Renal pelvis (tissue), 4 donors: ENCODE results near the gene PHF1. TPM values are rescaled to one million over a fixed set of nuclear protein-coding genes. Genes with fewer than 3 reads are reported as not detected.
A peak's percentile ranks its signal among the peaks of the same experiment; 100 is the strongest.

Experiments used
- DNase-seq: peaks from one replicate; pipeline ENCODE4 v3.0.0-alpha.2; 2013
- polyA plus RNA-seq, 3 donors: library from polyadenylated mRNA; unstranded; fragments of 120-200 nt; gene quantifications; one replicate each; pipeline ENCODE4 v1.2.1, GENCODE V29; 2013; ENCODE audit not compliant: insufficient read length in 3 of 3

PHF1 gene
- polyA plus RNA-seq, 3 donors: 68.7 to 82.5 (median 74.8) TPM

DNA sequence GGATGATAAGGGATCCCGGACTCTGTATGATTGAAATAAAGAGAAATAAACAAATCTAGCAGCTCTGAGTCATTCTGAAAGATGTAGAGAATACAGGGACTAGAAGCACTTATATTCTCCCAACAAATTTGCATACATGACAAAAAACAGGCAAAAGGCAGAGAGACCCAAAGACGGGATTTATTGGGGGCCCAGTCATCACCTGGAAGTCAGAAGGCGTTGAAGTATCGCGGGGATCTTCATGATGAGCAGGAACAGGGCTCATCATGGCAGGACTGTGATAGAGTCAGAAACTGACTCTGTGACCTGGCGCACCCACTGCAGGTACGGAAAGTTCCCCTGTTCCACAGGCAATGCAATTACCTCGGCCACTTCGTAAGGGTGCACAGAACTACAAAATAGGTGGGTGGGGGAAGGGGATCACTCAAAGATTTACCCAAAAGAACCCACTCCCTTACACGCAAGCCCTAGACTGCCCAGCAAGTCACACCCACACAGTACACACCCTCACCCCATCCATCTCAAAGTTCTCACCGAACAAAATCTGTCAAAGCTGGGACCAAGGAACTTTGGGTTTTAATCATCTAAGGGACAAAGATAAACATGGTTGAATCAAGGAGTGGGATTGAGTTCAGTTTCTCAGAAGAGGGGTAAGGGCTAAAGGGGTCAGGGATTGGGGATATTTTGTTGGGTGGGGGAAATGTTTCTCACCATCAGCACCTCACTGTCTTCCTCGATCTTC lies 5.7 kb downstream of the PHF1 start:
- DNase-seq: no peak

DNA sequence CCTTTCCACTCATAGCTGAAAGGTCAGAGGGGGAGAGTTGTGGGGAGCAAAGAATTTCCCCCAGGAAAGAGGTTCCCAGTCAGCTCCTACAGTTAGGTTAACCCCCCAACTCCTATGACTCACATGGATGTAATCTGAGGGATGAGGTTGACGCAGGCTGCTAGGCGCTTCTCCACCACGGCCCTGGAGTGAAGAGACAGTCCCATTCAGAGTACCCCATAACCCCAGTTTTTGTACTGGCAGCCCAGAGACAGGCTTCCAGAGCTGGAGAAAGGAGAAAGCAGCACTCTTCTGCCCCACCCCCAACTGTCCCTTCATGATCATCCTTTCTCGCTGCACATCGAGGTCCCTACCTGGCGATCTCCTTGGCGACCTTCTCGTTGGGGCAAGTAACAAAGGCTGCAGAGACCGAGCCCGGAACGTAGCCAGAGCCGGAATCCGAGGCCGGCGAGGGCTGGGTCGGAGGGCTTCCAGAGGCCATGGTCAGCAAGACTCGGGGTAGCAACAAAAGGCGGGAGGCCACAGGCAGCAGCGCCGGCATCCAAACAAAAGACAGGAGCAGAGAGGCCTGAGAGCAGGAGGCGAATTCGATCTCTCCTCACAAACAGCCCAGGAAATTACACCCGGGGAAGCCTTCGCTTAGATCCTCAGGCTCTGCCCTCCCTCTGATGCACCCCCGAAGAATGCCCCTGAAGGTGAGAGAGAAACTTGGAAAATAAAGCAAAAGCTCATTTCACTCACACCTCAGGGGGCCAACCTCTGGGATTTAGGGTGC lies 6.5 kb downstream of the PHF1 start:
- no peak for DNase-seq

DNA sequence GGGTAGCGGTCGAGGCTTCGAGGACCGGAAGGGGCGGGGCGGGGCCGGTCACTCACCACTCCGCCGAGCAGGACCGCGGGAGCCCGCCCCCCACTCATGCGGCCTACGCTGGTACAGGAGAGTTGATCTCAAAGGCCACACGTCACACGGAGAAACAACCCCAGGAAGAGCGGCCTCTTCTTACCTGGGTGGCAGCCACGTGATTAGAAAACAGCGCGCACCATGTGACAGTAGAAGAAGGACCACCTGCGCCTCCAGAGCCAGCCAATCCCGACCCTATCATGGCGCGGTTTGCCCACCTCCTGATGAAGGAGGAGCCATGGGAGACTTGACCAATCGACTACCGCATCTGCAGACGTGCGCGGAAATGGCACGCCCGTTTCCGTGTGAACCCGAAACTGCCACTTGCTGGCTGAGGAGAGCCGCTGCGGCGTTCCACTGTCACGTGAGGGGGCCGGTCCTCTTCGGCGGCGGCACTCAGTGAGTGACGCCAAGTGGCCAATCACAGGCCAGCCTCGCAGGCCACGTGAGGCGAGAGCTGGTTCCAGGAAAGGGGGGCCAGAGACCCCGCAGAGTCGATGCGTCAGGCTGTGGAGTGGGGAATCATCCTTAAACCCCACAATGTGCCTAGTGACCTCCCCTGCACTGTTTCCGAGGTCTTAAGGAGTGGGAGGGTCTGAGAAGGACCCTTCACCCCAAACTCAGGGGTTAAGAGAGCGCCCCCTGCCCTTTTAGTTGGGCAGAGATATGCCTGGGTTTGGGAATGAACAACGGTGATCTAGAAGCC lies 7.3 kb downstream of the PHF1 start, which contains the start of gene CUTA:
TSS of gene CUTA (minus strand) at position 205 of the 787 bp plus-strand sequence. CDS start at position 98, 107 bp downstream.
- DNase-seq: peak; percentile 99

DNA sequence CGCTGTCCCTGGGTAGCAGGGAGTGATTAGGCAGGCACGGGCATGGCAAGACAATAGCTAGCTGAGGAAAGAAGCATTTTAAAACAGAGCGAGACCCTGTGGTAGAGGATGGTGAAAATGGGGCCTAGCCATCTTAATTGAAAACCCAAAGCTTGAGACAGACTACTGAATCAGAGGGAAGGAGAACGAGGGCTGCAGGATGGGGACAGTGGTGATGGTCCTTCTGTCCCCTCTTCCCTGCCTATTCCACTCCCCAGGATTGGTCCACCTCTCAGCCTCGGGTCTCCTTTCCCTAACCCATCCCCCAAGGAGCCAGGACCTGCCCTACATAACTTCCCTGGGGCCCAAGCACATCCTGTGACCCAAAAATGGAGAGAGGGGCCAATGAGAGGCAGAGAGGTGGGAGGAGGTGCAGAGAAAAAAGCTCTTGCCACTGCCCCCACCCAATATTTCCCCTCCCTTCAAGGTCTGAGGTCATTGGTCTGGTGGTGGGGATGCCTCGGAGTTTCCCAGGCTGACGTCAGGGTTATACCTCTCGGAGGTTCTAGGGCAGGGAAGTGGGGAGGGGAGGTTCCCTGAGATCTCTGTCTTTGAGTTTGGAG lies 8.0 kb downstream of the PHF1 start:
- DNase-seq: no peak

DNA sequence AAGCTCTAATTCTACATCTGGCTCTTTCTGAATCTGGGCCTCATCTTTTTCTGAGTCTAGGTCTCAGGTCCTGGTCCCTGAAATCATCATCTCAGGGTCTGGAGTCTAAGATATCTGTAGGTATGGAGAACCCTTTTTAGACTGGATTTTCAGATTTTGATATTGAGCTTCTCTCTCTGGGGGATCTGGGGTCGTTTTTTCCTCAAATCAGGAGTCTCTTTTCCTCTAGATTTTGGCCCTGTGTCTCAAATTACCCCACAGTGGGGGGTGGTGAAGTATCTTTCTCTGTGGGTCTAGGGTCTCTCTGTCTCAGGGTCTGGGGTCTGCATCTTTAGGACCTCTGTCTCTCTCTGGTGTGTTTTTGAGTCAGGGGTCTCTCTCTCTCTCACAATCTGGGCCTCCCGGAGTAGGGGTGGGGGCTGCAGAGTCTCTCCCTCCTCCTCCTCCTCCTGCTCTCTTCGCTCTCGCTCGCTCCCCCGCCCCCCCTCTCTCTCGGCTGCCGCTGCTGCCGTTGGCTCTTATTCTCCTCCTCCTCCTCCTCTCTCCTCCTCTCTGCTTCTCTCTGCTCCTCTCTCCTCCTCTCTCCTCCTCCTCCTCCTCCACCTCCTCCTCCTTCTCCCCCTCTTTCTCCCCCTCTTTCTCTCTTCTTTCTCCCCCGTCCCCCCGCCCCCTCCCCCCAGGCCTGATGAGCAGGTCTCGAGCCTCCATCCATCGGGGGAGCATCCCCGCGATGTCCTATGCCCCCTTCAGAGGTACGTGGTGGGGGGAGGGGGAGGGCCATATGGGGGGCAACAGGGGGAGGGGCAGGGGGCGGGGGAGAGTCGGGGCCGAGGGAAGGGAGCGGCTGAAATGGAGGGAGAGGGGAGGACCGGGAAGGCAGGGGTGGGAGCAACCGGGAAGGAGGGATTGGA lies 9.0 kb downstream of the PHF1 start, which contains the start of gene SYNGAP1:
TSS of gene SYNGAP1 (plus strand) at position 486 of the 911 bp plus-strand sequence. CDS start at position 686, 200 bp downstream.
- DNase-seq: no peak

DNA sequence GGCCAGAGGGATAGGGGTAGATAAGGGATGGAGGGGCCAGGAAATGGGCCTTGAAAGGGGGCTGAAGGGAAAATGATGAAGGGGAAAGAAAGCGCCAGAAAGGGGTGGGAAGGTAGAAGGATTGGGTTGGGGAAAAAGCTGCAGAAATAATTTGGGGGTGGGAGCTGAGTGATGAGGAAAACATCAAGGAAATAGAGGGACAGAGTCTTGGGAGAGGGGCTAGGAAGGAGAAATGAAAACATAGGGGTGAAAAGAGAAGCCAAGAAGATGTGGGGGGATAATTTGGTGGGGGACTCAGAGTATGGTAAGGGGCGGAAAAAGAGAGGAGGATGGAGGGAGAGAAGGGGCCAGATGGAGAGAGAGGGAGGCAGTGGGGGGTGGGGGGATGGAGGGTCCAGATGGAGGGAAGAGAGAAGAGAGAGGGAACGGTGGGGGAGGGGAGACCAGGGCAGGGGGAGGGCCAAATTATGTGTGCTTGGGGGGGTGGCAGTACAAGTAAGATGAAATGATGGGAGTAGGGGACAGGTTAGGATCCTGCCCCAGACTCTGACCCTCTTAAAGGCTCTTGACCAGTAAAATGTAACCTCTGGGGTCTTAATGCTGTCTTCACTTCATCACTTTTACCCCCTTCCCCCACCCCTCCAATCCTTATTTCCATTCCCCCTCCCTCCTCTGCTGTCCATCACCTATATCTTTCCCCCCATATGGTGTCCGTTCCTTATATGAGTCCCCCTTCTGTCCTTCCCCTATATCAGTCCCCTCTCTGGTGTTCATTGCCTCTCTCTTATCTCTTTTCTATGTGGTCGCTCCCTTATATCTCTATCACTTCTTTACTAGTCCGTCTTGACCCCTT lies 9.9 kb downstream of the PHF1 start:
- DNase-seq: no peak

DNA sequence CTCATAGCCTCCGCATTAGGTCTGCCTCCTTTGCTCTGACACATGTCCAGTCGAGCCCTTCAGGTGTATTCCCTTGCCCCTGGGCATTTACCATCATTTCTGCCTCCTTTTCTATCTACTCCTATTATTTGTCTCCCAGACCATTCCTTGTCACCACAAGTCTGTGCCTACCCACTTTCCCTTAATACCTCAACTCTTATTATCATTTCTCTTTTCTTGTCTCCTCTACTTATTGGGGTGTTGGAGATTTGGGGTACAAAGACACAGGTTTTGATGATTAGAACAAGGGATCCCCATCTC lies 10.5 kb downstream of the PHF1 start:
- no peak for DNase-seq

DNA sequence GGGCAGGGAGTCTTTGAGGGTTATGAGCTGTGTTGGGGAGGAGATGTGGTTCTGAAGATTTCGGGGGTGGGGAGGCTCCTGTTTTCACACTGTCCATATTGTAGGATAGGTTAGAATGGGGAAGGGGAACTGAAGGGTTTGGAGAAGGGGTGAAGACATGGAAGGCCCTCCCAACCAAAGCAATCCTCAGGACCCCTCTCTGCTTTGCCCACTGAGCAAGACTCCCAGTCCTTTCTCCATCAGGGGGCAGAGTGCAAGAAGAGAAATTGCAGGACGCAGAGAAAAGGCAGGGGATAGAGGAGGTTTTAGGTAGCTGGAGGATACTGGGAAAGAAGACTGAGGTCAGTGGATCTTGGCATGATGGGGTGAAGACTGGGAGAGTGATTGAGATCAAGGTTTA lies 13.0 kb downstream of the PHF1 start:
- no peak for DNase-seq

DNA sequence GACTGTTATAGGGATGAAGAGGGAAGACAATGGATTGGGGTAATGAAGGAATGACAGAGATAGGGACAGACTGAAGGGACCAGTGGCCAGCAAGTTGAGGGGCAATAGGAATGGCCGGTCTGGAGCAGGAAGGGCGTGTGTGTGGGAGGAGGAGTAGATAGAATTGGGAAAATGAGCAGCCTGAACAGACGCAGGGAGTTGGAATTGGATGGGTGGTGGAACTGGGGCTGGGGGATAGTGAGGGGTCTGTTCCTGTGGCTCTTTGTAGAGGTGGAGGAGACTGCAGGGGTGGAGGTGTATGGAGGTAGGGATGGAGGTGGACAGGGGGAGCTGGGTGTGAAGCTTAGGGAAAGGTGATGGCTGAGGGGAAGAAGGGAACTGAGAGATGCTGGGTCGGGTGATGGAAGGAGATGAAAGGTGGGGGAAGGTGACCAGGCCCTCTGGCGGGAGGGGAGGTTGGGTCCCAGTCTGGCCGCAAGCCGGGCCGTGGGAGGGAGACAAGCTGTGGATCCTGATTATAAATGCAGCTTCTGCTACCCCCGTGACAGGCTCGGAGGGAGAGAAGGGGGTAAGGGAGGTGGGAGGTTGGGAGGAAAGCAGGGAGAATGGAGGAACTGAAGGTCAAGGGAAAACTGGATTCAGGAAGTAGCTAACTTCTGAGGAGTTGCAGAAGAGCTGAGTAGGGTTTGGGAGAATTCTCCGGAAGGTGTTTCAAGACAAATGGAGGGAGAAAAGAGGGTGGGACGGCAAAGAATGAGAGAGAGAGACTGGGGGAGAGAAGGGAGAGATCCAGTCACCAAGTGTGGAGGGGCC lies 14.2 kb downstream of the PHF1 start:
- DNase-seq: no peak

DNA sequence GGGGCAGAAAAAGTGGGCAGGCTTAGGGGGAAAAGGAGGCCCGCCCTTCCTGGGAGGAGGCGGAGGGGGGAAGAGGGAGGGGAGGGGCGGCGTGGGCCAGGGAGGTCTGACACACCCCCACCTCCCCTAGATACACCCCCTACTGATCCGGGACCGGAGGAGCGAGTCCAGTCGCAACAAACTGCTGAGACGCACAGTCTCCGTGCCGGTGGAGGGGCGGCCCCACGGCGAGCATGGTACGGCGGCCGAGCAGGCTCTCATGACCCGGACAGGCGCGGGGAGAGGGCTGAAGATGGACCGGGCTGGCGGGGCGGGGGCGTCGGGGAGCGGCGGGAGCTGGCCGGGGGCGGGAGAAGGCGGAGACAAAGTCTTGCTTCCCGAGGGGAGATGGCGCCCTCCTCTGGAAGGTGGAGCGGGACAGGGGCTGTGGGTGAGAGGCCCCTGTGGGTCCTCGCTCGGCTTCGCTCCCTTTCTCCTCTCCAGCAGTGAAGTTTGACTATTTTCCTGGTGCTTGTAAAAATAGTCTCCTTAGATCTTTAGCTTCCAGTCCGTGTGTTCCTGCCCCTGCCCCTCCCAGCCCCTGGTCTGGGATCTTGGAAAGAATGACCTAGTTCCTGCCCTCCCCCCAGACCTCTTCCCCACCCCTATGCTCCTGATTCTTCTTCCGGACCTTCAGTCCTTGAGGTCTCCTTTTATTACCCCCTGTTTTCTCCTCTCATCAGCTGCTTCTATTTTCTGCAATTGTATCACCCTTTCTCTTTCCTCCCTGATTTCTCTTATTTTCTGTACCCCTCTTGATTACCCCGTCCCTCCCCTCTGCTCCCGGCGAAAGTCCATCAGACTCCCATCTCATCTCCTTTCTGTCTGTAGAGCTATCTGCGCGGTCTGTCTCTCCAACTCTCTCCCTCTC lies 15.1 kb downstream of the PHF1 start:
- DNase-seq: peak; percentile 82

DNA sequence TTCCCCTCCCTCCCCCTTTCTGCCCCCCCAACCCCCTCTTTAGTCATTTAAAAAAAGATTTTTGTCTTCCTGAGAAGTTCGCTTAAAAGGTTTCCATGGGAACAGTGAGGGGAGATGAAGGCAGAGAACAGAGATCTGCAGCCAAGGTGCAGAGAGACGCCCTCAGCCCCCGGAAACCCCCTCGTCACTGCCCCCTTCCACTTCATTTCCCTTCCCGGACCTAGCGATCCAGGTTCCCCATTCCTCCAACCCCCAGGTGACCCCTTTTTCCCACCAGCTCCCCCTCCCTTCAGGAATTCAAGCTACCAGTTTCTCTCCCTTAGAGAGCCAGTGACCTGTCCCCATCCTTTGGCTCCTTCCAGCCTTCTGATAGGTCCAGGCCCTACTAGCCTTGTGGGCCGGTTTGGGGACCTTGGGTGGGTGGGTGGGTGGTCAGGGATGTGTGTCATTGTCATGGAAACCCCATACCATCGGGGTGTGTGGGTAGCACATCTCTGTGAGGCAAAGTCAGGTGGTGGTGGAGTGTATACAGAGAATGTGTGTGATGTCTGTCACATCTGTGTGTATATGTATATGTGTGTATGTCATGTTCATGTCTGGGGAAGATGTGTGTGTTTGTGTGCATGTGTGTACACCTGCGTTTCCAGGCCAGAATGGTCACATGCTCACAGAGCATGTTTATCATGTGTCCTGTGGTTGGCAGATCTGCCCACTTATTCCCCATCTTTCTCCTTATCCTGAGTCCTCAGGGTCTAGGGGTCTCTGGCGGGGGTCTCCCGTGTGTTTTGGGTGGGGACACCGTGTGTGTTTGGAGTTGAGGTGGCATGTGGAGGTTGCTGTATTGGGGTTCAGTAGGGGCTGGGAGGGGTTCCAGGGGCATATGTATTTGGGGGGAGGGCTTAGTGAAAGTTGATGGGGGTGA lies 16.0 kb downstream of the PHF1 start:
- DNase-seq: no peak

DNA sequence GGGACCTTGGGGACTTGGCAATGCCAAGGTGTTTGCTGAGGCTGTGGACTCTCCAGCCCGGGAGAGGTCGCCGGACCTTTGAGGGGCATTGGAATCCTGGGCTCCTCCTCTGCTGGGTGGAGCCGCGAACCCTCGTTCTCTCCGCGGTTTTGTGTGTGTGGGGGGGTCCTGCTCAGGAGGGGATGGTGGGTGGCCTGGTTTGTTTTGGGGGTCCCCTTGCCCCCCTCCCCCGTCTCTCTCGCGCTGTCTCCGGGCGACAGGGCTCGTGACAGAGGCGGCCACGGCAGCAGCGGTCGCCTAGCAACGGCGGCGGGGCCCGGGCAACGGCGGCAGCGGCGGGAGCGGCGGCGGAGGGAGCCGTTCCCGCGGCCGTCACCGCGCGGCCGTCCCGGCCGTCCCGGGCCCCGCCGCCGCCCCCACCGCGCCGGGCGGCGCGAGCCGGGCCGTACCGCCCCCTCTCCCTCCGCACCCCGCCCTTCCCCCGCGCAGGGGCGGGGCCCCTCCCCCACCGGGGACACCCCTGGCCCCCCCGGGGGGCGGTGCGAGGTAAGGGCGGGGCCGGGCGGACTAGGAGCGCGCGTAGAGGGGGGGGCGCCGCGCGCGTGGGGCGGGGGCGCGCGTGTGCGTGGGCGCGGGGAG lies 16.9 kb downstream of the PHF1 start:
- DNase-seq: no peak

DNA sequence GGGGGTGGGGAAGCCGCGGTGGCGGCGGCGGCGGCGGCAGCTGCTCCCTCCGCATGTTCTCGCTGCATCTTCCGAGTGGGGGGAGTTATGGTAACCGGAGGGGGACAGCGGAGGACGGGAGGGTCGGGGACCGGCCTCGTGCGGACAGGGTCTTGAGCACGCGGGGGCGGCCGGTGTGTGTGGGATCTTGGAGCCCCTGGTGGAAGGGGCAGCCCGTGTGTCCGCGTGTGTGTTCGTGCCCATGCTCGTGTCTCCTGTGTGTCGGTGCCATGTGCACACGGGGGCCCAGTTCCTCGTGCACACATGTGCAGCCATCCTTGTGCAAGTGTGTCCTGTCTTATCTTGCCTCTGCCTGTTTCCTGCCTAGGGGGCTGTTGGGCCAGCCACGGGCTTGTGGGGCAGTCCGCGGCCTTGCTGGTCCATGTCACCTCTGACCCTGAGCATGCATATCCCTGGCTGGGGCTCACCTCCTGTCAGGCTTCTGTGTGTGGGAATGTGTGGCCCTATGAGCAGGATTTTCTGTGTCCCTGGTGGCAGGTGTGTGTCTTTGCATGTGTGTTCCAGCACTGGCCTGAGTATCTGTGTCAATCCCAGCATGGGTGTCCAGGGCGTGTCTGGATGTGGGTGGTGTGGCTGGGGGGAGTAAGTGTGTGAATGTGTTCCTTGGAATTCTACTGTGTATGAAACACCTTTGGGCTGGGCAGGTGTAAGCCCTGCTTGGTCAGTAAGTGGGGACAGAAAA lies 17.6 kb downstream of the PHF1 start:
- DNase-seq: no peak

DNA sequence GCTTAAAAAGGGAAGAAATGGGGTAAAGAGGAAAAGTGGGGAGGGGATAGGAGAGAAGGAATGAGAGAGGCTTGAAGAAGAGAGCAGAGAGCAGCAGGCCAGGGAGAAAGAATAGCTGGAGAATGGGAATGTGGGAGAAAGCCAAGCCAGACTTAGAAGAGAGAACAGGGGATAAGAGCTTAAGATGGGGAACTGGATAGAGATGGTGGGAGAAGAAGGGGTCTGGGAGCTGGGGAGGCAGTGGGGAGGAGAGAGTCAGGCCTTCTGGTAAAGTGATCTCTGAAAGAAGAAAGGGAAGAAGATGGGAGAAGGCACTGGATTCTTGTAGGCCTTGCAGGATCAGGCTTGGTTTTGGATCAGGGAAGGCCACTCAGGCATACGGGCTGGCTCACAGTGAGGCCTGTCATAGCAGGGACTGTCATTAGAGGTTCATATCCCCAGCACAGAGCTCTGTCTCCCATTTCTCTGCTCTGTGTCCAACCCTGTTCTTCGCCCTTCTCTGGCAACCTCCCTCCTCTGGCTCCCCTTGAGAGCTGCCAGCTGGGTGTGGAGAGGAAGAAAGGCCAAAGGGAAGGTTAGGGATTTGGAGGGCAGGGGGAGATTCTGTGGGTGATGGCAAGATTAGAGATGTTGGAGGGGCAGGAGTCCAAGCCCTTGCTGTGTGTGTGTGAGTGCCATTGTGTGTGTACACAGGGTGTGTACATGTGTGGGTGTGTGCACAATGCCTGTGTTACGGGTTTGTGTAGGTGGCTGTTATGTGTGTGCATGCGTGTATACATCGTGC lies 18.3 kb downstream of the PHF1 start:
- no peak for DNase-seq

DNA sequence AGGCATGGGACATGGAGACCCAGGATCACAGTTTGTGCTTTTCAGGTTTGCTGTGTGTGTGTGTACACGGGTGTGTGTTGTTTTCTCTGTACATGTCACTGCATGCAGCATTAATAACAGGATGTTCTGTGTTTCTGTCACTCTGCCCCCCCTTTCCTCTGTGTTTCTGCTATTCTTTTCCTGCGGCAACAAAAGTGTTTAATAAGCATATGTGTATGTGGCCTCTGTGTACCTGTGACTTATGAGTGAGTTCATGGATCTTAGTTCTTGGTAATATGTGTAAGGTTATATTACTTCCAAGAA lies 18.9 kb downstream of the PHF1 start:
- no peak for DNase-seq
